Measurements from ENCODE around the gene DCLK1.
"Not testable (repeated sequence)": the region's sequence is repeated elsewhere in the genome, so short reads cannot be mapped to it uniquely, and the experiment has no call there.

Gene DCLK1

GRCh38 chr13:36114233-36114632, 16.9 kb downstream of the DCLK1 start:
- Mint-ChIP-seq H3K27me3 (no peaks in the 10 kb centered on the region), H3K9me3 (peaks cover 8% of the 10 kb centered on the region), H3K4me1 (no peaks in the 10 kb centered on the region), H3K27ac (no peak overlapping the region), H3K36me3 (ENCODE audit: low read depth) (no peaks in the 10 kb centered on the region), H3K4me3 (no peak overlapping the region)
- no peak for DNase-seq
- ATAC-seq = no peak

- DNase-seq = no peak
- Mint-ChIP-seq H3K4me1 (no peaks in the 10 kb centered on the region), H3K27me3 (no peaks in the 10 kb centered on the region), H3K36me3 (ENCODE audit: low read depth) (no peaks in the 10 kb centered on the region), H3K4me3 (no peak overlapping the region), H3K9me3 (peaks cover 8% of the 10 kb centered on the region), H3K27ac (no peak overlapping the region)
- ATAC-seq = no peak
Measured at GRCh38 chr13:36108954-36109353, 22.2 kb downstream of the DCLK1 start.

- Mint-ChIP-seq H3K27me3 (no peaks in the 10 kb centered on the region), H3K4me3 (no peak overlapping the region), H3K36me3 (ENCODE audit: low read depth) (no peaks in the 10 kb centered on the region), H3K27ac (no peak overlapping the region), H3K9me3 (peaks cover 8% of the 10 kb centered on the region), H3K4me1 (no peaks in the 10 kb centered on the region)
- no peak for ATAC-seq
- no peak for DNase-seq
Measured at GRCh38 chr13:36108342-36108741, 22.8 kb downstream of the DCLK1 start.

GRCh38 chr13:36107521-36107920, 23.7 kb downstream of the DCLK1 start:
- H3K27ac Mint-ChIP-seq = no peak overlapping the region
- H3K9me3 Mint-ChIP-seq = peaks cover 8% of the 10 kb centered on the region
- DNase-seq (no peak), ATAC-seq (no peak)
- no peak overlapping the region for H3K4me3 Mint-ChIP-seq
- peaks cover 1% of the 10 kb centered on the region for H3K27me3 Mint-ChIP-seq
- H3K36me3 Mint-ChIP-seq (ENCODE audit: low read depth) = no peaks in the 10 kb centered on the region
- H3K4me1 Mint-ChIP-seq = no peaks in the 10 kb centered on the region

- H3K27ac Mint-ChIP-seq = no peak overlapping the region
- H3K9me3 Mint-ChIP-seq = no peaks in the 10 kb centered on the region
- no peak for ATAC-seq
- no peaks in the 10 kb centered on the region for H3K36me3 Mint-ChIP-seq (ENCODE audit: low read depth)
- no peaks in the 10 kb centered on the region for H3K4me1 Mint-ChIP-seq
- no peak overlapping the region for H3K4me3 Mint-ChIP-seq
- DNase-seq = no peak
- peaks cover 1% of the 10 kb centered on the region for H3K27me3 Mint-ChIP-seq
Measured at GRCh38 chr13:36105726-36106125, 25.5 kb downstream of the DCLK1 start.

- Mint-ChIP-seq H3K9me3 (no peaks in the 10 kb centered on the region), H3K4me1 (no peaks in the 10 kb centered on the region), H3K36me3 (ENCODE audit: low read depth) (no peaks in the 10 kb centered on the region), H3K27me3 (peaks cover 1% of the 10 kb centered on the region), H3K4me3 (no peak overlapping the region), H3K27ac (no peak overlapping the region)
- no peak for ATAC-seq
- no peak for DNase-seq
Measured at GRCh38 chr13:36102721-36103120, 28.5 kb downstream of the DCLK1 start.

- H3K27ac Mint-ChIP-seq; H3K36me3 Mint-ChIP-seq (ENCODE audit: low read depth); H3K9me3 Mint-ChIP-seq; DNase-seq; ATAC-seq; H3K4me3 Mint-ChIP-seq; H3K4me1 Mint-ChIP-seq; H3K27me3 Mint-ChIP-seq: not testable (repeated sequence)
Measured at GRCh38 chr13:36101907-36102306, 29.3 kb downstream of the DCLK1 start.

GRCh38 chr13:36101157-36101556, 30.0 kb downstream of the DCLK1 start:
- Mint-ChIP-seq H3K27me3 (peaks cover 1% of the 10 kb centered on the region), H3K36me3 (ENCODE audit: low read depth) (no peaks in the 10 kb centered on the region), H3K27ac (no peak overlapping the region), H3K4me1 (no peaks in the 10 kb centered on the region), H3K4me3 (no peak overlapping the region), H3K9me3 (no peaks in the 10 kb centered on the region)
- ATAC-seq (no peak), DNase-seq (no peak)

- no peak for ATAC-seq
- DNase-seq = no peak
- no peaks in the 10 kb centered on the region for H3K36me3 Mint-ChIP-seq (ENCODE audit: low read depth)
- H3K4me3 Mint-ChIP-seq = no peak overlapping the region
- no peaks in the 10 kb centered on the region for H3K9me3 Mint-ChIP-seq
- peaks cover 1% of the 10 kb centered on the region for H3K27me3 Mint-ChIP-seq
- H3K4me1 Mint-ChIP-seq = no peaks in the 10 kb centered on the region
- H3K27ac Mint-ChIP-seq = no peak overlapping the region
Measured at GRCh38 chr13:36098080-36098479, 33.1 kb downstream of the DCLK1 start.

- Mint-ChIP-seq H3K4me1 (no peaks in the 10 kb centered on the region), H3K36me3 (ENCODE audit: low read depth) (no peaks in the 10 kb centered on the region), H3K27ac (no peak overlapping the region), H3K9me3 (peaks cover 6% of the 10 kb centered on the region), H3K4me3 (no peak overlapping the region), H3K27me3 (peaks cover 2% of the 10 kb centered on the region)
- DNase-seq = no peak
- no peak for ATAC-seq
Measured at GRCh38 chr13:36096461-36097416, 34.4 kb downstream of the DCLK1 start.

GRCh38 chr13:36094478-36094877, 36.7 kb downstream of the DCLK1 start:
- peaks cover 6% of the 10 kb centered on the region for H3K9me3 Mint-ChIP-seq
- no peak for DNase-seq
- ATAC-seq = no peak
- H3K4me3 Mint-ChIP-seq = no peak overlapping the region
- H3K4me1 Mint-ChIP-seq = no peaks in the 10 kb centered on the region
- H3K27me3 Mint-ChIP-seq = peaks cover 2% of the 10 kb centered on the region
- no peaks in the 10 kb centered on the region for H3K36me3 Mint-ChIP-seq (ENCODE audit: low read depth)
- no peak overlapping the region for H3K27ac Mint-ChIP-seq

GRCh38 chr13:36090592-36090991, 40.6 kb downstream of the DCLK1 start:
- no peaks in the 10 kb centered on the region for H3K4me1 Mint-ChIP-seq
- no peak overlapping the region for H3K27ac Mint-ChIP-seq
- H3K27me3 Mint-ChIP-seq = peaks cover 4% of the 10 kb centered on the region
- no peak for DNase-seq
- no peaks in the 10 kb centered on the region for H3K36me3 Mint-ChIP-seq (ENCODE audit: low read depth)
- no peak for ATAC-seq
- H3K9me3 Mint-ChIP-seq = peaks cover 6% of the 10 kb centered on the region
- H3K4me3 Mint-ChIP-seq = no peak overlapping the region

- H3K4me1 Mint-ChIP-seq = no peaks in the 10 kb centered on the region
- no peaks in the 10 kb centered on the region for H3K36me3 Mint-ChIP-seq (ENCODE audit: low read depth)
- H3K4me3 Mint-ChIP-seq = no peak overlapping the region
- no peak for ATAC-seq
- no peak for DNase-seq
- peaks cover 4% of the 10 kb centered on the region for H3K27me3 Mint-ChIP-seq
- H3K9me3 Mint-ChIP-seq = peaks cover 6% of the 10 kb centered on the region
- H3K27ac Mint-ChIP-seq = no peak overlapping the region
Measured at GRCh38 chr13:36089130-36089647, 42.0 kb downstream of the DCLK1 start.

- no peak overlapping the region for H3K4me3 Mint-ChIP-seq
- H3K27me3 Mint-ChIP-seq = peaks cover 4% of the 10 kb centered on the region
- H3K36me3 Mint-ChIP-seq (ENCODE audit: low read depth) = no peaks in the 10 kb centered on the region
- H3K27ac Mint-ChIP-seq = no peak overlapping the region
- ATAC-seq (no peak), DNase-seq (no peak)
- peaks cover 6% of the 10 kb centered on the region for H3K9me3 Mint-ChIP-seq
- no peaks in the 10 kb centered on the region for H3K4me1 Mint-ChIP-seq
Measured at GRCh38 chr13:36088463-36088862, 42.7 kb downstream of the DCLK1 start.

- DNase-seq (no peak), ATAC-seq (no peak)
- Mint-ChIP-seq H3K27ac (no peak overlapping the region), H3K9me3 (peaks cover 5% of the 10 kb centered on the region), H3K27me3 (peaks cover 4% of the 10 kb centered on the region), H3K36me3 (ENCODE audit: low read depth) (no peaks in the 10 kb centered on the region), H3K4me1 (no peaks in the 10 kb centered on the region), H3K4me3 (no peak overlapping the region)
Measured at GRCh38 chr13:36088001-36088400, 43.2 kb downstream of the DCLK1 start.
